Fibroblast of skin of left quadriceps (primary cell): ENCODE measurements around the gene SUPT5H.

ENCODE experiments used
- DNase-seq, 2 experiments: peaks; one replicate each; pipeline ENCODE4 v3.0.0-alpha.2; 2013; ENCODE audit warnings: low read depth in 2 of 2

Gene SUPT5H

GRCh38 chr19:39445196-39446111, at the start of gene SUPT5H:
Gene SUPT5H (plus strand): TSS chr19:39445582. CDS start chr19:39445891, 309 bp downstream.
- peak; percentile 93 for DNase-seq

- no peak for DNase-seq
Measured at GRCh38 chr19:39397360-39398296, 47.8 kb upstream of the SUPT5H start.

GRCh38 chr19:39398297-39398864, 47.0 kb upstream of the SUPT5H start:
- DNase-seq = no peak

GRCh38 chr19:39399668-39400050, 45.7 kb upstream of the SUPT5H start:
- DNase-seq = no peak

- DNase-seq = no peak
Measured at GRCh38 chr19:39400061-39400460, 45.3 kb upstream of the SUPT5H start.

- DNase-seq = no peak
Measured at GRCh38 chr19:39401070-39401548, 44.3 kb upstream of the SUPT5H start.

GRCh38 chr19:39401549-39402345, 43.6 kb upstream of the SUPT5H start:
- no peak for DNase-seq

- DNase-seq = peak; percentile 81 to 83
Measured at GRCh38 chr19:39402346-39403300, 42.8 kb upstream of the SUPT5H start.

- peak; percentile 99 to 100 for DNase-seq
Measured at GRCh38 chr19:39403331-39404312, 41.8 kb upstream of the SUPT5H start.

GRCh38 chr19:39405261-39405957, 40.0 kb upstream of the SUPT5H start:
- no peak for DNase-seq

- no peak for DNase-seq
Measured at GRCh38 chr19:39405958-39406655, 39.3 kb upstream of the SUPT5H start.

GRCh38 chr19:39406656-39407409, 38.5 kb upstream of the SUPT5H start, which contains the start of gene ZFP36:
Gene ZFP36 (plus strand): TSS chr19:39406847. CDS start chr19:39406905, 58 bp downstream.
- DNase-seq = peak in 1 of 2 experiments; percentile 67

- no peak for DNase-seq
Measured at GRCh38 chr19:39407410-39407659, 38.0 kb upstream of the SUPT5H start.

- DNase-seq = no peak
Measured at GRCh38 chr19:39407660-39408391, 37.6 kb upstream of the SUPT5H start.

GRCh38 chr19:39408392-39409207, 36.8 kb upstream of the SUPT5H start:
- DNase-seq = no peak
